Measurements from ENCODE around the gene LIPG. TPM values are rescaled to one million over a fixed set of nuclear protein-coding genes. Genes with fewer than 3 reads are reported as not detected.
"Not testable (repeated sequence)": the region's sequence is repeated elsewhere in the genome, so short reads cannot be mapped to it uniquely, and the experiment has no call there.

Gene LIPG
- 0.64 TPM for polyA plus RNA-seq (2013, experiment 1 of 2; ENCODE audit: insufficient read length)
- 1.00 TPM for polyA plus RNA-seq (2013, experiment 2 of 2; ENCODE audit: insufficient read length)

DNA sequence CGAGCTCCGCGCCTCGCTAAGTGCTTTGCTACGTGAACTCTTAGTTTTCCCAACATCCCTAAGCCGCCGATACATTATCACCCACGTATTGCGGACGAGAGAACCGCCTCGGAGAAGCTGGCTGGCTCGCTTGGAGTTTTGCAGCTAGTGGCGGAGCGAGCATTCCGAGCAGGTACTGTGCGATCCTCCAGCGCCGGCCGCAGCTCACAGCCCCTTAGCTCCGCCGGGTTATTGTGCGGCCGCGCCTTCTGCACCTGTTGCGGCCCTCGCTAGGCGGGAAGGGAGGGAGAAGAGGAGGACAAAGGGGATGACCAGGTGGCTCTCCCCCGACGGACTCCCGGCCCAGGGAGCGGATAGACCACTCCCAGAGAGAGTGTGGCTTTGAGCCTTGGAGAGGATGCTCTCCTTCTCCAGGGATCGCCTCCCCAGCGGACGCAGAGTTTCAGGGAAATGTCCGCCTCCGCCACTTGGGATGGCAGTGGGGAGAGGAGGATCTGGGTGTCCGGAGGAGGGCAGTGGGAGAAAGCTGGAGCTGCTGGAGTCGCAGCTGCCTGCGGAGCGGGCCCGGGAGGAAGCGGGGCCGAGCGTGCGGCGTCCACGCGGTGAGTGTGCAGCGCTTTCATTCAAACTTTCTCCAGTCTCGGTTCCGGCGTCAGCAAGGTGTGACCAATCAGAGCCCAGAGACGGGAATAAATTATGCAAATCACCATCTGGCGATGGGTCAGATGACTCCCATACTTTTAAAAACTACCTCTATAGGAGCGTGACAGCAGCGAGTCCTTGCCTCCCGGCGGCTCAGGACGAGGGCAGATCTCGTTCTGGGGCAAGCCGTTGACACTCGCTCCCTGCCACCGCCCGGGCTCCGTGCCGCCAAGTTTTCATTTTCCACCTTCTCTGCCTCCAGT is at the start of gene LIPG:
Gene LIPG, plus strand, starts transcription at position 769 of the 905 bp plus-strand sequence. CDS start 252 bp downstream, outside the sequence.
- DNase-seq, result peak; percentile 38

DNA sequence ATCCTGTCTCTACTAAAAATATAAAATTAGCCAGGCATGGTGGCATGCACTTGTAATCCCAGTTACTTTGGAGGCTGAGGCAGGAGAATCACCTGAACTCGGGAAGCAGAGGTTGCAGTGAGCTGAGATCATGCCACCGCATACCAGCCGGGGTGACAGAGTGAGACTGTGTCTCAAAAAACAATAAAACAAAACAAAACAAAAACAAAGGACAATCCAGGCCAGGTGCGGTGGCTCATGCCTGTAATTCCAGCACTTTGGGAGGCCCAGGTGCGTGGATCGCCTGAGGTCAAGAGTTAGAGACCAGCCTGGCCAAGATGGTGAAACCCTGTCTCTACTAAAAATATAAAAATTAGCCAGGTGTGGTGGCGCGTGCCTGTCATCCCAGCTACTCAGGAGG is 49.0 kb upstream of the LIPG start:
- not testable (repeated sequence) for DNase-seq

DNA sequence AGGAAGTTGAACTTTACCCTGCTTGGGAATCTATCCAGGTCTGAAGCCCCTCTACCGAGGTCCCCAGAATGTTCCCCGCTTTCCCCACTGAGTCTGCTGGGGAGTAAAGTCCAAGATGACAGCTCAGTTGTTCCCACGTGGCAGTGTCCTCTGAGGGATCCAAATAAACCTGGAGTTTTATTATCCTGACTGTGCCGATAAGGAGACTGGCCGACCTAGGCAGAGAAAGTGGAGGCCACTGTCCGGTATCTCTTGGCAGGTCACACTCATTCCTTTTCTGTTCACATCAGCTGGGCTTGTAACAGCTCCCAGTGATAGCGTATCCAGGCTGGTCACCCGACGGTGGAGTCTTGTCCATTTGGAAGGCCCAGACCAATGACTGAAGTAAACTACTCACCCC is 47.3 kb upstream of the LIPG start:
- DNase-seq, result no peak

DNA sequence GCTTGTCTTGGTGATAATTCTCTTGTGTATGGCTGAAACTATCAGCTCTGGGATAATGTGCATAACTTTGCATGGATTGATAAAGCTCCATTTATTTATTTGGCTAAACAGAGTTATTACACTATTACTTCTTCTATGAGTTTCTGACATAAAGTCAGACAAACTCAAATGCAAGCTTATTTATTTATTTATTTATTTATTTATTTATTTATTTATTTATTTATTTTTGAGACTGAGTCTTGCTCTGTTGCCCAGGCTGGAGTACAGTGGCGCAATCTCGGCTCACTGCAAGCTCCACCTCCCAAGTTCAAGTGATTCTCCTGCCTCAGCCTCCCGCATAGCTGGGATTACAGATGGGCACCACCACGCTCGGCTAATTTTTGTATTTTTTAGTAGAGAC is 46.9 kb upstream of the LIPG start:
- not testable (repeated sequence) for DNase-seq

DNA sequence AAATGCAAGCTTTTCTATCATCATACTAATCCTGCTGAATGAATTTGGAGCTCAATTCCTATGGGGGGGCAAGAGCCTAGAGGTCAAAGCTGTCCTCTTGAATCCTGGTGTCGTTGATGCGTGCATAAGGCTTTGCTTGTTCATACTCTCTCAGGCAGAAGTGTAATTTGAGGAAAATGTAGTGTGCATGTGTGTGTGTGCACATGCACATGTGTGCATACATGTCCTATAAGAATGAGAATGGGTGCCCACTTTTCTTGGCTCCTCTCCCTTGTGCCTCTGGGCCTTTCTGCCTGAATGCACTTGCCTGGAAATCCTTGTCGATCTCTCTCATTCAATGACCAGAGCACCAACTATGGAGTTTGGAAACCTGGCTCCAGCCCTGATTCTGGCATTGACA is 46.3 kb upstream of the LIPG start:
- DNase-seq, result no peak

DNA sequence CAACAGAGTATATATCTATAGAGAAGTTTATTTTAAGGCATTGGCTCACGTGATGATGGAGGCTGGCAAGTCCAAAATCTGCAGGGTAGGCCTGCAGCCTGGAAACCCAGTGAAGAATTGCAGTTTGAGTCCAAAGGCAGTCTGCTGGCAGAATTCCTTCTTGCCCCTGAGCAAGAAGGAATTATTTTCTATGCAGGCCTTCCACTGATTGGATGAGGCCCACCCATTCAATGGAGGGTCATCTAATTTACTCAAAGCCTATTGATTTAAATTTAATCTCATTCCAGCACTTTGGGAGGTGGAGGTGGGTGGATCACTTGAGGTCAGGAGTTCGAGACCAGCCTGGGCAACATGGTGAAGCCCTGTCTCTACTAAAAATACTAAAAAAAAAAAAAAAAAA is 44.4 kb upstream of the LIPG start:
- DNase-seq, result no peak

DNA sequence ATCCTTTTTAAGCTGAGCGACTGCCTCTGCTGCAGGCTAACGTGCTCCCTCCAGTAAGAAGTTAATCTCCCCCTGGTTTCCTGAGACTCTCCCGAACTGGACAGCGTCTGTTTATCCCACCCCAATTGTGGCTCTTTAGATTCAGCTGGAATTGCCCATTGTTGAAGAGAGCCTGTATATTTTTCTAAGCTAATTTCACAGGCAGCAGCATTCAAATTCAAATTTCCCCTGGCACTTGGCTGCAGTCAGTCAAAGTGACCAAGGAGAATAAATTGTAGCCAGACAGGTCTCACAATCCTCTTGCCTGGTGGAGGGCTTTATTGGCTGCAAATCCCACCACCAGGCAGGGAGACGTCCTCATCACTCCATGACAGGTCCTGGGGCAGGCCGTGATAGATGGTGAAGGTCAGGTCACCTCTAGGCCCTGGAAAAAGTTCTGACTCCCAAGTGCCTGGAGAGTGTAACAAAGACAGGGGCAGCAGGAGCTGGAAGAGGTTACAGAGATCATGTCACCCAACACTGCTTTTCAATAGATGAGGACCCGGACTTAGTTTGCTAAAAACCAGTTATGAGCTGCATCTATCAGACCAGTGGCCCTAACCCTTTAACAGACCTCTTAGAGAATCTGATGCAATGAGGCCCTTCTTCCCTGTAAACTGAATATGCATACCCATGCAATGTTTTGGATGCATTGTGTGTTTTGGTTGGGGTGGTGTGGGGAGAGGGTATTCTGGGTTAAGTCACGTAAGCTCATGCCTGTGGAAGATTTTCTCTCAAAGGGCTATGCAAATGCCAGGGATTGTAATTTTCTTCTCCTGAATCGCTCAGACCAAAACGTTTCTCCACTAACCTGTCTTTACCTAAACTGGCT is 42.5 kb upstream of the LIPG start:
- peak; percentile 29 for DNase-seq

DNA sequence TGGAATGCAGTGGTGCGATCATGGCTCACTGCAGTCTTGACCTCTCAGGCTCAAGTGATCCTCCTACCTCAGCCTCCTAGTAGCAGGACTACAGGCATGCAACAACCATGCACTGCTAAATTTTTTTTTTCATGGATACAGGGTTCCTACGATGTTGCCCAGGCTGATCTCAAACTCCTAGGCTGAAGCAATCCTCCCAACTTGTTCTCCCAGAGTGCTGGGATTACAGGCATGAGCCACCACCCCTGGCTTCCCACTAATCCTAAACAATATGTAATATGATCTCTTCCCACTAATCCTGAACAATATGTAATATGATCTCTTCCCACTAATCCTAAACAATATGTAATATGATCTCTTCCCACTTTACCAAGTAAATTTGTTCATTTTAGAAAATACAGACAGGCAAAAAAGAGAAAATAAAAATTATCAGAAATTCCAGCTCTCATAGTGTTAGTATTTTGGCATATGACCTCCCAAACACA is 41.2 kb upstream of the LIPG start:
- peak; percentile 60 for DNase-seq

DNA sequence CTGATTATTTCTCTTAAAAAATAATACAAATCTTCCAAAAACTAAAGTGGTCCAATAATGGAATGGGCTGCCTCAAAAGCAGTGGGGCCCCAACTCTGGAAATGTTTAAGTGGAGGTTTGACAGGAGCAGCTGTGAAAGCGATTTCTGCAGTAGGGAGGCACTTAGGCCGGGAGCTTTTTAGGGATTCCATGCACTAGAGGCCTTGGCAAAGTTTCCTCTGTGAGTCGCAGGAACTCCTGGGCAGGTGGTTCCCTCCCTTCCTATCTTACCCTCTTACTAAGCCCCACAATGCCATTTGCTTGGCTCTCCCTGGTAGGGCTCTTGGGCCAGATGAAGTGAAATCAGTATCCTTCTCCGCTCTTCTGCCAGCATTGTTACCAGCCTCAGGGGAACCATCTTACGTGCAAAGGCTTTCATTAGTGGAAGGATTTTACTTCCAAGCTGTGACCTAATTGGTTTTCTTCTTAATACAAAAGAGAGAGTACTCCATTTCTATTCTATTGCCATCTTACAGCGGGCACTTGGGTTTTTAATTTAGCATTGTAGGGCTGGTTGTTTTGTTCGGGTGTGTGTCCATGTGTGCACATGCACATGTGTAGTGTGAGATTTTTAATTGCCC is 40.5 kb upstream of the LIPG start:
- DNase-seq, result no peak

DNA sequence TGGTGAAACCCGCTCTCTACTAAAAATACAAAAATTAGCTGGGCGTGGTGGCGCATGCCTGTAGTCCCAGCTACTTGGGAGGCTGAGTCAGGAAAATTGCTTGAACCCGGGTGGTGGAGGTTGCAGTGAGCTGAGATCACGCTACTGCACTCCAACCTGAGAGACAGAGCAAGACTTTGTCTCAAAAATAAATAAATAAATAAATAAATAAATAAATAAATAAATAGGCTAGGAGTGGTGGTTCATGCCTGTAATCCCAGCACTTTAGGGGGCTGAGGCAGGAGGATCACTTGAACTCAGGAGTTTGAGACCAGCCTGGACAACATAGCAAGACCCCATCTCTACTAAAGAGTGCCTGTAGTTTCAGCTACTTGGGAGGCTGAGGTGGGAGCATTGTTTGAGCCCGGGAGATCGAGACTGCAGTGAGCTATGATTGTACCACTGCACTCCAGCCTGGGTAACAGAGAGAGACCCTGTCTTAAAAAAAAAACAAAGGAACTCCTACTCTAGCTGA is 38.2 kb upstream of the LIPG start:
- not testable (repeated sequence) for DNase-seq

DNA sequence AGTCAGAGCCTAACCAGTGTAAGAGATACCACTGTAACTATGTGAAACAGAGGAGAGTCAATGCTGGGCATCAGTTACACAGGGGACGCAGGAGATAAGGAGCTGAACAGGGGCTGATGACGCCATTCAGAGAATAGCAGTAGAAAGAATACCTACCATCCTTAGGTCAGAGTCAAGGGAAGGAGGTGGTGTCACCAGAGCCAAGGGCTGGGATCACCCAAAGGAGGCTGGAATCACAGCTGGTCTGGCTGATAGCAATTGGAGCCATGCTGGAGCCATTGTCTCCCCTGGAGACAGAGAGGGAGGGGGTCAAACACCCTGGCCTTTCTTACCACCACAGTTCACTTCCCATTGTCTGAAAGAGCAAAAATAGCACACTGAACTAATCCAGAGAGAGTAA is 37.5 kb upstream of the LIPG start:
- DNase-seq, result no peak

DNA sequence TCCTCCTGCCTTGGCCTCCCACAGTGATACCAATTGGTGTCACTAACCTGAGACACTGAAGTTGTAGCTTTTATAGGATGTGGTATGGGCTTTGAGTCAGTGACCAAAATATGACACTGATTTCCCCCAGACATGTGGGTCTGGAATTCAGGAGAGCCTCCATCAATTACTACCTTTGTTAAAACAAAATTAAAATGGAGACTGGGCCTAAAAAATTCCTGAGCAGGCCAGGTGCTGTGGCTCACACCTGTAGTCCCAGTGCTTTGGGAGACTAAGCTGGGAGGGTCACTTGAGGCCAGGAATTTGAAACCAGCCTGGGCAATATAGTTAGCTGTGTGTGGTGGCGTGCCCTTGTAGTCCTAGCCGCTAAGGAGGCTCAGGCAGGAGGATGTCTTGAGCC is 36.9 kb upstream of the LIPG start:
- no peak for DNase-seq

DNA sequence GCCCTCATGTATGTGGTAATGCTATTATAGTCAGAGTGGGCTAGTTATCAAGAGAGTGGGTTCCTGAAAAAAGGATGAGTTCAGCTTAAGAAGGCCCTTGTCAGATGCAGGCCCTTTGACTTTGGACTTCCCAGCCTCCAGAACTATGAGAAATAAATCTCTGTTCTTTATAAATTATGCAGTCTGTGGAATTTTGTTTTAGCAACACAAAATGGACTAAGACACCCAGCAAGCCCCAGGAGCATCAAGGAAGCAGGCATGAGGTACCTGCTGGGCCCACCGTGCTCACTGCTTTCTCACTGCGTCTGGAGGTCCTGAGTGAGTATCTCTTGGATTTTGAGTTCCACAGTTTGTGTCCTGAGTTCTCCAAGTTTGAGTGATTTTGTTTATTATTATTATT is 35.9 kb upstream of the LIPG start:
- DNase-seq, result no peak

DNA sequence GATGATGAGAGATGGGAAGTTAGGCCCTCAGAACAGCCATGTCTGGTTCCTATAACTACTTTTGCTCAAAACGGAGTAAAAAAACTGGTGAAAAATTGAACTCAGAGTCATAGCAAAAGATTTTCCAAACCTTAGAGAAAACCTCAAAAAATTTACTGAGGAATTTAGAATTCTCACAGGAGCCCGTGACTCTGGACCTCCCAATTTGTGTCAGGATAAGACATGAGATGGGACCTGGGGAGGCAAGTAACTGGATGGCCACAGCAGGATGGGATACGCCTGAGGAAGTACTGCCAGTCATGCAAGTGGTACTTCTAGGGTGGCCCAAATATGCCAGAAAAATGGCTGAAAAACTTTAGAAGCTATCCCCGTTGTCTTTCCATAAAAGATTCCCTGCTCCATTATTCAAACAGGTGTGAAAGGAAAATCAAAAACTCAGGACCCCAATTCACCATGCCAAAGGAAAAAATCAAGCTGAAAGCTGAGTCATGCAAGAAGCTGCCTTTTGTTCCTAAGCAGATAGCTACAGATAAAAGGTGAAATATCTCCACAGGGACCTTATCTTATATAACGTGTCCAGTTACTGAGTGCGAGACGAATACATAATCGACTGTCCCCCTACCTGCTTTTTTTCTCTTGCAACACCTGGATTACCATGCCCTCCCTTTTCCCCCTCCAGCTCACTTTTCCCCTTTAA is 34.1 kb upstream of the LIPG start:
- DNase-seq, result no peak

DNA sequence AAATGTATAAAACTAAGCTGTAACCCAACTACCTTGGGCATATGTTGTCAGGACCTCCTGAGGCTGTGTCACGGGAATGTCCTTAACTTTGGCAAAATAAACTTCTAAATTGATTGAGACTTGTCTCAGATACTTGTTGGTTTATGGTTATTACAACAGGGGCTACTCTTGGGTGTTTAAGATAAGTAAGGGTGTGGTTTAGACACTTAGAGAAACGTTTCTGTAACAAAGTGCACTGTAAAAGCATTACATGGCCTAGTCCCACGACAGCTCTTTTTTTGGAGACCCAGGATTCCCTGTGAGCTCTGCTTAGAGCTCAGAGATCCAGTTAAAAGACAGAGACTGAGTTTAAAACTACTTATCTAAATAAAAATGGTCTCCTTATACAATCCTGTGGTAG is 32.3 kb upstream of the LIPG start:
- DNase-seq, result no peak

DNA sequence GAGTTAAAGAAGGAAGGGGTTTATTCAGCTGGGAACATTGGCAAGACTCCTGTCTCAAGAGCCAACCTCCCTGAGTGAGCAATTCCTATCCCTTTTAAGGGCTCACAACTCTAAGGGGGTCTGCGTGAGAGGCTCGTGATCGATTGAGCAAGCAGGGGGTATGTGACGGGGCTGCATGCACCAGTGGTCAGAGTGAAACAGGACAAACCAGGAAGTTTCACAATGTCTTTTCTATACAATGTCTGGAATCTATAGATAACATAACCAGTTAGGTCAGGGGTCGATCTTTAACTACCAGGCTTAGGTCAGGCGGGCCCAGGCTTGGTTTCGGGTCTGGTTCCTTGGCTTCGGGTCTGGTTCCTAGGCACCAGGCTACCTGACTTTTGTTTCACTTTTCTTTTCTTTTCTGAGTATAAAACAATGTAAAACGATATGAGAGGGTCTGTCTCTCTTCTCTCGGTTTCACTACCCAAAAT is 30.1 kb upstream of the LIPG start:
- no peak for DNase-seq

DNA sequence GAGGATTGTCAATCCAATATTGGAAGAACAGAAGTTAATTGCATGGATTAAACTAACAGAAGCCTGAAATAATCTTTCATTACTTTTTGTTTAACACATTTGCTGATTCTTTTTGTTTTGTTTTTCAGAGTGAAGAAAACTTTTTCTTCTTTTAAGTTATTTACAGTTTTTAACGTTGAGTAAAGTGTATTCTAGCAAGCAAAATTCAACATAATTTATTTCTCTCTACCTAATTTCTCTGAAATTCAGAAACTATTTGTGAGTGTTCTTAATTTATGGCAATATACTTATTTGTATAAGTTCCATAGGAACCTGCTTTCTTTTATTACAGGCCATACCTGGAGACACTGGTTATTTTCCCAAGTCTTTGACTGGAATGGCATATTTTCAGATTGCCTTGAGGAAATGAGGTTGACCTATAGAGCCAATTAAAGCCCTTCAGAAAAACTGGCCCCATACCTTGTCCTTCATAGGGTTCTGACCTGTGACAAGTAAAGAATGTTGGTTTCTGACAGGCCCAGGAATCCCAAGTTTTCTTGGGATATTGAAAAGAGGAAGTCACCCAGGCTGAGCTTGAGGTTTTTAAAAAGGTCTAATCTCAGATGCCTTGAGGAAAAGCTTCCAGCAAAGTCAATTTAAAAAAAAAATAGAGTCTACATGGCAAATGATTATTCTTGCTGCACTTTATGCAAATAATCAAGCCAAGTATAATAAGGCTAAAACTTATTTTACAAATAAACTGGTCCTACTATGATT is 26.8 kb upstream of the LIPG start:
- DNase-seq, result no peak

DNA sequence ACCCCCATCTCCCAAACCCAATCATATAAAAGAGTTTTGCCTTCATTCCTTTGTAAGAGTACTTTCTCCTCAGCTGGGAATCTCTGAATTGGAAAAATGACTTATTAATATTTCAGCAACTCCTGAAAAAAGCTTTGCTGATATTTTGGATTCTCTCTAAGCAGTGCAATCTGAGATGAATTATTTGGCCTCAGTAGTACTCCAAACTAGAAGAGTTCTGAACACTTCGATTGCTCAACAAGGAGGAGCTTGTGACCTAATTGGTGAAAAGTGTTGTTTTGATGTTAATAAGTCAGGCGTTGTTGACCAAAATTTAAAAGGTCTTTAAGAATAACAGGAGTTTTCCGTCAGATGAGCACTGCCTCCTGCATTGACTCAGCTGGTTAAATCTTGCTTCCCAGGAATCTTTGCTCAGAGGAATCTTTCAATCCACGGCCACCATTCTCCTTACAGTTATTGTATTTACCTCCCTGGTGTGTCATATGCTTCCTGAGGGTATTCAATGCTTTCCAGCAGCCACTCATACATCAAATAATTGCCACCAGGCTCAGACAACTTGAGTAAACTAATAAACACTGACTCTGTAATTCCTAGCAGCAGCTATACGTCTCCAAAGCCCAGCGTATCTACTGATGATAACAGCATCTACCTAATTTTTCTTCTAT is 24.5 kb upstream of the LIPG start:
- DNase-seq, result no peak

DNA sequence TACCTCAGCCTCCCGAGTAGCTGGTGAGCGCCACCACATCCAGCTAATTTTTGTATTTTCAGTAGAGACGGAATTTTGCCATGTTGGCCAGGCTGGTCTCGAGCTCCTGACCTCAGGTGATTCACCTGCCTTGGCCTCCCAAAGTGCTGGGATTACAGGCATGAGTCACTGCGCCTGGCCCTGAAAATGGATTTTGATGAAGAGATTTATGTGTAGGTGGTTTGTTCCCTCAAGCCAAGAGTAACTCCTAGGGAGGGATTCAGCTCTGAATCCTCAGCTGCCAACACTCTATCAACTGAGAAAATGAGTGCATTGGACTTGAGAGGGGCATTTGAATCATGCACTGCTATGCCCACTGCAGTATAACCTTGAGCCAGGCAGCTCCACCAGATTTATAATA is 17.5 kb upstream of the LIPG start:
- no peak for DNase-seq

DNA sequence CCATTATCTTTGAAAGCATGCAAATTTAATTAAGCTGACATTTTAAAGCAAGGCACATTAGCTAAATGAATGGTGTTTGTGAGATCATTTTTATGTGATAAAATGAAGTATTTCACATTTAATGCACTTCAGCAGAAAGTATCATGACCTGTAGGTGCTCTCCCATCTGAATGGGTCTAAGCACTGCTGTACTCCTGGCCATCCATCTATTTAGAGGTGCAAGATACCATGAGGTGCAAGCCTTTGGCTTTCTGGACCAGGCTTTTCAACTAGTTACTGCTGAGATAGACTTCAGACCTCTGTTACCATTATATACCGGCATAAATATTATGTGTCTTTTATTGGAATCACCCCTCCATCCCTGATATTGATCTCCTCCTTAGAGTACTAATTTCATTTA is 15.6 kb upstream of the LIPG start:
- DNase-seq, result no peak
